Stomach smooth muscle (tissue), 2 donors: ENCODE measurements around the gene CCDC91.
"Not testable (repeated sequence)": the region's sequence is repeated elsewhere in the genome, so short reads cannot be mapped to it uniquely, and the experiment has no call there.

ENCODE experiments used
- H3K27ac ChIP-seq: one replicate; pipeline ENCODE4 v1.7.0; 2013; ENCODE audit warnings: mild to moderate bottlenecking, low read length, inconsistent platforms
- H3K27me3 ChIP-seq, 2 donors: one replicate each; pipeline ENCODE4 v1.7.0; 2013; ENCODE audit warnings: low read length in 2 of 2; ENCODE audit not compliant: insufficient read depth in 2 of 2, control insufficient read depth in 1 of 2
- H3K36me3 ChIP-seq, 2 donors: one replicate each; pipeline ENCODE4 v1.7.0; 2013; ENCODE audit warnings: low read length in 2 of 2; ENCODE audit not compliant: control insufficient read depth in 2 of 2, insufficient read depth in 2 of 2
- H3K4me1 ChIP-seq: one replicate; pipeline ENCODE4 v1.7.0; 2013; ENCODE audit warnings: low read length; ENCODE audit not compliant: control insufficient read depth, insufficient read depth
- H3K4me3 ChIP-seq, 2 donors: one replicate each; pipeline ENCODE4 v1.7.0; 2013; ENCODE audit warnings: low read length in 2 of 2
- H3K9ac ChIP-seq, 2 donors: one replicate each; pipeline ENCODE4 v1.7.0; 2013; ENCODE audit warnings: low read length in 2 of 2, mild to moderate bottlenecking in 1 of 2
- H3K9me3 ChIP-seq, 2 donors: one replicate each; pipeline ENCODE4 v1.7.0; 2013; ENCODE audit warnings: low read length in 2 of 2; ENCODE audit not compliant: control insufficient read depth in 2 of 2
- donor health status: healthy.
- donor health status: Pancreatic carcinoma.

Gene CCDC91

GRCh38 chr12:28320353-28320752 is 130.1 kb downstream of the CCDC91 start:
- H3K4me3 ChIP-seq = no peak overlapping the region
- no peaks in the 10 kb centered on the region for H3K27me3 ChIP-seq
- H3K27ac ChIP-seq = no peak overlapping the region
- no peaks in the 10 kb centered on the region for H3K36me3 ChIP-seq
- no peak overlapping the region for H3K9ac ChIP-seq
- peaks cover 0 to 2% of the 10 kb centered on the region in 2 donors for H3K9me3 ChIP-seq
- no peaks in the 10 kb centered on the region for H3K4me1 ChIP-seq

- Histone ChIP-seq H3K9ac (no peak overlapping the region), H3K4me3 (no peak overlapping the region), H3K36me3 (no peaks in the 10 kb centered on the region), H3K4me1 (no peaks in the 10 kb centered on the region), H3K27me3 (no peaks in the 10 kb centered on the region), H3K27ac (no peak overlapping the region), H3K9me3 (no peaks in the 10 kb centered on the region)
Observed at GRCh38 chr12:28327722-28328121, 137.5 kb downstream of the CCDC91 start.

- H3K27ac ChIP-seq = no peak overlapping the region
- no peak overlapping the region for H3K9ac ChIP-seq
- no peaks in the 10 kb centered on the region for H3K9me3 ChIP-seq
- H3K4me3 ChIP-seq = no peak overlapping the region
- H3K36me3 ChIP-seq = no peaks in the 10 kb centered on the region
- H3K4me1 ChIP-seq = no peaks in the 10 kb centered on the region
- no peaks in the 10 kb centered on the region for H3K27me3 ChIP-seq
Observed at GRCh38 chr12:28328967-28329366, 138.7 kb downstream of the CCDC91 start.

GRCh38 chr12:28329727-28330126 is 139.5 kb downstream of the CCDC91 start:
- not testable (repeated sequence) for H3K36me3 ChIP-seq, H3K27me3 ChIP-seq, H3K4me1 ChIP-seq, H3K9ac ChIP-seq, H3K27ac ChIP-seq, H3K9me3 ChIP-seq, H3K4me3 ChIP-seq

GRCh38 chr12:28330232-28330631 is 140.0 kb downstream of the CCDC91 start:
- not testable (repeated sequence) for H3K4me1 ChIP-seq, H3K36me3 ChIP-seq, H3K4me3 ChIP-seq, H3K27me3 ChIP-seq, H3K9ac ChIP-seq, H3K9me3 ChIP-seq, H3K27ac ChIP-seq

- H3K9ac ChIP-seq = no peak overlapping the region
- H3K4me3 ChIP-seq = no peak overlapping the region
- H3K27me3 ChIP-seq = no peaks in the 10 kb centered on the region
- H3K4me1 ChIP-seq = no peaks in the 10 kb centered on the region
- no peak overlapping the region for H3K27ac ChIP-seq
- H3K9me3 ChIP-seq = no peaks in the 10 kb centered on the region
- H3K36me3 ChIP-seq = no peaks in the 10 kb centered on the region
Observed at GRCh38 chr12:28331130-28331529, 140.9 kb downstream of the CCDC91 start.

- no peaks in the 10 kb centered on the region for H3K4me1 ChIP-seq
- H3K9me3 ChIP-seq = no peaks in the 10 kb centered on the region
- no peak overlapping the region for H3K4me3 ChIP-seq
- no peak overlapping the region for H3K9ac ChIP-seq
- no peaks in the 10 kb centered on the region for H3K27me3 ChIP-seq
- H3K36me3 ChIP-seq = no peaks in the 10 kb centered on the region
- H3K27ac ChIP-seq = no peak overlapping the region
Observed at GRCh38 chr12:28340261-28341045, 150.2 kb downstream of the CCDC91 start.

GRCh38 chr12:28343713-28344112 is 153.5 kb downstream of the CCDC91 start:
- Histone ChIP-seq H3K4me3 (no peak overlapping the region), H3K9ac (no peak overlapping the region), H3K4me1 (no peaks in the 10 kb centered on the region), H3K36me3 (no peaks in the 10 kb centered on the region), H3K27ac (no peak overlapping the region), H3K9me3 (no peaks in the 10 kb centered on the region), H3K27me3 (no peaks in the 10 kb centered on the region)

- Histone ChIP-seq H3K4me1 (no peaks in the 10 kb centered on the region), H3K27me3 (no peaks in the 10 kb centered on the region), H3K4me3 (no peak overlapping the region), H3K27ac (no peak overlapping the region), H3K36me3 (no peaks in the 10 kb centered on the region), H3K9me3 (no peaks in the 10 kb centered on the region), H3K9ac (no peak overlapping the region)
Observed at GRCh38 chr12:28346567-28346966, 156.3 kb downstream of the CCDC91 start.

- no peak overlapping the region for H3K27ac ChIP-seq
- H3K9me3 ChIP-seq = no peaks in the 10 kb centered on the region
- H3K36me3 ChIP-seq = no peaks in the 10 kb centered on the region
- H3K4me1 ChIP-seq = no peaks in the 10 kb centered on the region
- no peak overlapping the region for H3K4me3 ChIP-seq
- no peaks in the 10 kb centered on the region for H3K27me3 ChIP-seq
- H3K9ac ChIP-seq = no peak overlapping the region
Observed at GRCh38 chr12:28349196-28349595, 158.9 kb downstream of the CCDC91 start.

GRCh38 chr12:28350502-28350901 is 160.2 kb downstream of the CCDC91 start:
- no peaks in the 10 kb centered on the region for H3K27me3 ChIP-seq
- H3K4me3 ChIP-seq = no peak overlapping the region
- no peaks in the 10 kb centered on the region for H3K9me3 ChIP-seq
- no peak overlapping the region for H3K27ac ChIP-seq
- H3K9ac ChIP-seq = no peak overlapping the region
- H3K36me3 ChIP-seq = no peaks in the 10 kb centered on the region
- H3K4me1 ChIP-seq = no peaks in the 10 kb centered on the region
